ENCODE measurements around the gene MTFR2. TPM values are rescaled to one million over a fixed set of nuclear protein-coding genes. Genes with fewer than 3 reads are reported as not detected.

Gene MTFR2
- total RNA-seq, 1 experiment from 2014 or later = 18.5 TPM

DNA sequence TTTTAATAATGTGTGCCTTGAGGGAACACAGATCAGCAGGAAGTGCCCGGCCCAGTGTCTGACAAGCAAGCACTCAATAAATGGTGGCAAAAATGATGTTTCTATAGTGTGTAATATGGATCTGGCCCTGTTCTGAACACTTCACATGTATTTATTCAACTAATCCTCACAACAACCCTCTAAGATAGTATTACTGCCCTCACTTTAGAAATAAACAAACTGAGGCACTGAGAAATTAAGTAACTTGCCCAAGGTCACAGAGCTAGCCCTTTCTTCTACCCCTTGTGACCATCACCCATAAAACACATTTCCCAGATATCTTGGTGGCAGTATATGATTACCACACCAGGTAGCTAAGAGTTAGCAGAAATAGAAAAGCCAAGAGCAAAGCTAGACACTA, 12.8 kb upstream of the MTFR2 start:
- Mint-ChIP-seq H3K27ac (ENCODE audit: unreplicated experiment) (no peak overlapping the region), H3K9me3 (ENCODE audit: unreplicated experiment) (no peaks in the 10 kb centered on the region), H3K4me1 (ENCODE audit: low read depth, unreplicated experiment) (peaks cover 7% of the 10 kb centered on the region), H3K27me3 (ENCODE audit: insufficient read depth, unreplicated experiment) (no peaks in the 10 kb centered on the region), H3K4me3 (ENCODE audit: unreplicated experiment) (no peak overlapping the region), H3K36me3 (ENCODE audit: insufficient read depth, unreplicated experiment) (peaks cover 90% of the 10 kb centered on the region)
- CTCF ChIA-PET = no interaction called here
- TF ChIP-seq, protein P1, sequence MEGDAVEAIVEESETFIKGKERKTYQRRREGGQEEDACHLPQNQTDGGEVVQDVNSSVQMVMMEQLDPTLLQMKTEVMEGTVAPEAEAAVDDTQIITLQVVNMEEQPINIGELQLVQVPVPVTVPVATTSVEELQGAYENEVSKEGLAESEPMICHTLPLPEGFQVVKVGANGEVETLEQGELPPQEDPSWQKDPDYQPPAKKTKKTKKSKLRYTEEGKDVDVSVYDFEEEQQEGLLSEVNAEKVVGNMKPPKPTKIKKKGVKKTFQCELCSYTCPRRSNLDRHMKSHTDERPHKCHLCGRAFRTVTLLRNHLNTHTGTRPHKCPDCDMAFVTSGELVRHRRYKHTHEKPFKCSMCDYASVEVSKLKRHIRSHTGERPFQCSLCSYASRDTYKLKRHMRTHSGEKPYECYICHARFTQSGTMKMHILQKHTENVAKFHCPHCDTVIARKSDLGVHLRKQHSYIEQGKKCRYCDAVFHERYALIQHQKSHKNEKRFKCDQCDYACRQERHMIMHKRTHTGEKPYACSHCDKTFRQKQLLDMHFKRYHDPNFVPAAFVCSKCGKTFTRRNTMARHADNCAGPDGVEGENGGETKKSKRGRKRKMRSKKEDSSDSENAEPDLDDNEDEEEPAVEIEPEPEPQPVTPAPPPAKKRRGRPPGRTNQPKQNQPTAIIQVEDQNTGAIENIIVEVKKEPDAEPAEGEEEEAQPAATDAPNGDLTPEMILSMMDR (IDR thresholded peaks at IDR 0.05; ENCODE audit: insufficient read depth in 1 of 2, low read depth in 1 of 2, low read length in 1 of 2, severe bottlenecking in 1 of 2, unreplicated experiment in 1 of 2) = no peak
- H3K36me3 ChIP-seq (ENCODE audit: control insufficient read depth, insufficient read depth, low read length) = no peaks in the 10 kb centered on the region; the same call in 1 of the 2 replicates
- H3K4me3 ChIP-seq (ENCODE audit: low read depth, low read length) = no peak overlapping the region
- intact Hi-C loops (cut with micrococcal nuclease; ENCODE audit: unreplicated experiment) = no loop called here
- DNase-seq = no peak
- no peaks in the 10 kb centered on the region for H3K27me3 ChIP-seq (replicated peaks; ENCODE audit: control insufficient read depth, insufficient read depth, low read length)
- POLR2A ChIA-PET = no interaction called here
- no peaks in the 10 kb centered on the region for H3K9me3 ChIP-seq
- BruUV-seq (replicated peaks) = no TSS peak
- no peaks in the 10 kb centered on the region for H3K4me1 ChIP-seq

DNA sequence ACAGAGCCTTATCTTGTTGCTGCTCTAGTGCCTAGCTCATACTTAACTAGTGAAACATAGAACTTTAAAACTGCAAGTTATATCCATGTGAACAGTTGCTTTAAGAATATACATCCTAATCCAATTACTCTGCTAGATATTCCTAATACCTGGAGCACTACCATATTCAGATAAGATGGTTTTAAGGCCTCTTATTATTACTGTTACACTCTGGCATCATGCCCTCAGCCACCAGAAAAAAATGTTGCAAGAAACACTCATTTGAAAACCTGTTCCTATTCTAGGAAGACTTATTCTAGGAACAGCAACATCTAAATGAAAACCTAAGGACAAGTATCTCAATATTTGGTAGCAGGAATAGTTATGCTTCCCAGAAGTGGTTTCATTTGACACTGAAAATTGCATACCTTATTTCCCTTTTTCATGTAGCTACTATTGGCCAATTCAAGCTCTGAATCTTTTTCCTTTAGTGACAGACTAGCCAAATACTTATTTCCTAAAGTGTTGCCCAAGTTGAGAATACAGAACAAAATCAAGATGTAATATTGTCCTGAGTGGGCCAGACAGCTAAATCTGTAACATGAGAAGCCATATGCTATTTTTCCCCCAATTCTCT, 4.8 kb upstream of the MTFR2 start:
- H3K4me1 ChIP-seq = peaks cover 9% of the 10 kb centered on the region; the same call in 1 of the 2 replicates
- Mint-ChIP-seq H3K4me1 (ENCODE audit: low read depth, unreplicated experiment) (peaks cover 16% of the 10 kb centered on the region), H3K36me3 (ENCODE audit: insufficient read depth, unreplicated experiment) (peaks cover 45% of the 10 kb centered on the region), H3K4me3 (ENCODE audit: unreplicated experiment) (no peak overlapping the region), H3K27ac (ENCODE audit: unreplicated experiment) (no peak overlapping the region), H3K9me3 (ENCODE audit: unreplicated experiment) (no peaks in the 10 kb centered on the region), H3K27me3 (ENCODE audit: insufficient read depth, unreplicated experiment) (no peaks in the 10 kb centered on the region)
- ChIA-PET POLR2A (no interaction called here), CTCF (no interaction called here)
- H3K27me3 ChIP-seq (replicated peaks; ENCODE audit: control insufficient read depth, insufficient read depth, low read length) = no peaks in the 10 kb centered on the region
- DNase-seq = no peak
- TF ChIP-seq, protein P1 (IDR thresholded peaks at IDR 0.05; ENCODE audit: insufficient read depth in 1 of 2, low read depth in 1 of 2, low read length in 1 of 2, severe bottlenecking in 1 of 2, unreplicated experiment in 1 of 2) = no peak
- BruUV-seq (replicated peaks) = no TSS peak
- intact Hi-C loops (cut with micrococcal nuclease; ENCODE audit: unreplicated experiment) = no loop called here
- no peaks in the 10 kb centered on the region for H3K36me3 ChIP-seq (ENCODE audit: control insufficient read depth, insufficient read depth, low read length)
- no peak overlapping the region for H3K4me3 ChIP-seq (ENCODE audit: low read depth, low read length)
- no peaks in the 10 kb centered on the region for H3K9me3 ChIP-seq

DNA sequence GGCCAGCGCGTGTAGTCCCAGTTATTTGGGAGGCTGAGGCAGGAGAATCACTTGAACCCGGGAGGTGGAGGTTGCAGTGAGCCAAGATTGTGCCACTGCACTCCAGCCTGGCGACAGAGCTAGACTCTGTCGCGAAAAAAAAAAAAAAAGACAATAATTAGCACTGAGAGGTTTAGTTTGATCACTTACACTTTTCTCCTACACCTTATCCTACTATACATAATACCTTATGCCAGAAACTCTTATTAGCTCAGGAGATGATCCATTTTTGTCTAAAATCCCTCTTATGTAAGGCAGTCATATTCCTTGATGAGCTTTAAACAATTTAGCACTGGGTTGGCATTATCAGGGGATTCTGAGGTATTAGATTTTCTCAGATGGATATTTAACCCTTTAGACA, 3.6 kb upstream of the MTFR2 start:
- no peaks in the 10 kb centered on the region for H3K36me3 ChIP-seq (ENCODE audit: control insufficient read depth, insufficient read depth, low read length)
- peaks cover 44% of the 10 kb centered on the region for H3K36me3 Mint-ChIP-seq (ENCODE audit: insufficient read depth, unreplicated experiment)
- H3K4me3 Mint-ChIP-seq (ENCODE audit: unreplicated experiment) = no peak overlapping the region

More for the DNA sequence above, 3.6 kb upstream of the MTFR2 start:
- Histone ChIP-seq H3K4me1 (peaks cover 9% of the 10 kb centered on the region; the same call in 1 of the 2 replicates), H3K27me3 (replicated peaks; ENCODE audit: control insufficient read depth, insufficient read depth, low read length) (no peaks in the 10 kb centered on the region), H3K9me3 (no peaks in the 10 kb centered on the region), H3K4me3 (ENCODE audit: low read depth, low read length) (no peak overlapping the region)
- DNase-seq = no peak
- intact Hi-C loops (cut with micrococcal nuclease; ENCODE audit: unreplicated experiment) = no loop called here
- TF ChIP-seq, protein P1 (IDR thresholded peaks at IDR 0.05; ENCODE audit: insufficient read depth in 1 of 2, low read depth in 1 of 2, low read length in 1 of 2, severe bottlenecking in 1 of 2, unreplicated experiment in 1 of 2) = no peak
- ChIA-PET POLR2A (interaction anchor here (0.8 kb wide), 1 partner anchor 64 kb away, joined by 11 read pairs; no protein-coding TSS in a partner anchor), CTCF (interaction anchor here (0.7 kb wide), 1 partner anchor 296 kb away, joined by 3 read pairs; the partner anchor contains the start of gene MAP7)
- no TSS peak for BruUV-seq (replicated peaks)
- peaks cover 20% of the 10 kb centered on the region for H3K4me1 Mint-ChIP-seq (ENCODE audit: low read depth, unreplicated experiment)
- H3K9me3 Mint-ChIP-seq (ENCODE audit: unreplicated experiment) = no peaks in the 10 kb centered on the region
- H3K27me3 Mint-ChIP-seq (ENCODE audit: insufficient read depth, unreplicated experiment) = no peaks in the 10 kb centered on the region
- no peak overlapping the region for H3K27ac Mint-ChIP-seq (ENCODE audit: unreplicated experiment)
